Peyer's patch (tissue), 4 donors: ENCODE data around the gene CBX1.

Experiments
- POLR2A ChIP-seq, 2 donors: fragments of 450-650 bp; IDR thresholded peaks; one replicate each; pipeline ENCODE4 v1.5.1; 2017; ENCODE audit warnings: antibody characterized with exemption in 2 of 2, mild to moderate bottlenecking in 2 of 2, moderate library complexity in 2 of 2
- TF ChIP-seq, protein P1 (sequence below), 6 experiments: fragments of 450-650 bp in 4 of 6; fragments of 200-600 bp in 2 of 6; sonication (generic) in 1 of 6; IDR thresholded peaks; one replicate each; pipeline ENCODE4 v1.5.1; 2017 to 2019; ENCODE audit warnings: antibody characterized with exemption in 6 of 6, mild to moderate bottlenecking in 3 of 6, moderate library complexity in 1 of 6

DNA sequence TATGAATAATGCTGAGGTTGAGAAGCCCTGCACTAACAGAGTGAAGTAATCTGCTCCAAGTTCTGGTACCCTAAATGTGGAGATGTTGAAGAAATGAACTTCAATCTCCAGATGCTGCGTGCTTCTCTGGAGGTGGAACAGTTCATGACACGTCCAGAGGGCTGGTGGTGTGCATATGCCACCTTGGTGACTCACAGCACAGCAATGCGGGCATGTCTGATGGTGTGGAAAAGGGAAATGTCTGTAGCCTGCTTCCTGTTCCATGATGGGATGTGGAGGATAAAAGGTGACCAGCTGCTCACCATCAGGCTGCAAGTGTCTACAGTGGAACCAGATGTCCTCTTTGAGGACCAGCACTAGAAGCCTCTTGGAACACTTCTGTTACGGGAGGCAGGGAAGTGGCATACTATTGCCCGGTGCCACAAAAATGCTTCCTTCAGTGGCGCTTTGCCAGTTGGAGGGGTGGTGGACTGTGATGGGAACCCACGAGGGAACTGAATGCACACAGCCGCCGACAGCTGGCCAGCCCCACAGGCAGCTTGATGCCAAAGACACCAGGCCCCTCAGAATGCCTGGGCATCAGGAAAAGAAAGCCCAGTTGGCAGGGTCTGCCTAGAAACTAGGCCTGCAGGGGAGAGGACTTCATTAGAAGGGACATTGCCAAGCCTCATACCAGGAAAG is 26.2 kb upstream of the CBX1 start:
- TF ChIP-seq, protein P1, sequence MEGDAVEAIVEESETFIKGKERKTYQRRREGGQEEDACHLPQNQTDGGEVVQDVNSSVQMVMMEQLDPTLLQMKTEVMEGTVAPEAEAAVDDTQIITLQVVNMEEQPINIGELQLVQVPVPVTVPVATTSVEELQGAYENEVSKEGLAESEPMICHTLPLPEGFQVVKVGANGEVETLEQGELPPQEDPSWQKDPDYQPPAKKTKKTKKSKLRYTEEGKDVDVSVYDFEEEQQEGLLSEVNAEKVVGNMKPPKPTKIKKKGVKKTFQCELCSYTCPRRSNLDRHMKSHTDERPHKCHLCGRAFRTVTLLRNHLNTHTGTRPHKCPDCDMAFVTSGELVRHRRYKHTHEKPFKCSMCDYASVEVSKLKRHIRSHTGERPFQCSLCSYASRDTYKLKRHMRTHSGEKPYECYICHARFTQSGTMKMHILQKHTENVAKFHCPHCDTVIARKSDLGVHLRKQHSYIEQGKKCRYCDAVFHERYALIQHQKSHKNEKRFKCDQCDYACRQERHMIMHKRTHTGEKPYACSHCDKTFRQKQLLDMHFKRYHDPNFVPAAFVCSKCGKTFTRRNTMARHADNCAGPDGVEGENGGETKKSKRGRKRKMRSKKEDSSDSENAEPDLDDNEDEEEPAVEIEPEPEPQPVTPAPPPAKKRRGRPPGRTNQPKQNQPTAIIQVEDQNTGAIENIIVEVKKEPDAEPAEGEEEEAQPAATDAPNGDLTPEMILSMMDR (IDR thresholded peaks at IDR 0.05), result no peak
- no peak for TF ChIP-seq POLR2A (IDR thresholded peaks at IDR 0.05)
